ENCODE data around the gene ARL17A.
"Not testable (repeated sequence)": the region's sequence is repeated elsewhere in the genome, so short reads cannot be mapped to it uniquely, and the experiment has no call there.

DNA sequence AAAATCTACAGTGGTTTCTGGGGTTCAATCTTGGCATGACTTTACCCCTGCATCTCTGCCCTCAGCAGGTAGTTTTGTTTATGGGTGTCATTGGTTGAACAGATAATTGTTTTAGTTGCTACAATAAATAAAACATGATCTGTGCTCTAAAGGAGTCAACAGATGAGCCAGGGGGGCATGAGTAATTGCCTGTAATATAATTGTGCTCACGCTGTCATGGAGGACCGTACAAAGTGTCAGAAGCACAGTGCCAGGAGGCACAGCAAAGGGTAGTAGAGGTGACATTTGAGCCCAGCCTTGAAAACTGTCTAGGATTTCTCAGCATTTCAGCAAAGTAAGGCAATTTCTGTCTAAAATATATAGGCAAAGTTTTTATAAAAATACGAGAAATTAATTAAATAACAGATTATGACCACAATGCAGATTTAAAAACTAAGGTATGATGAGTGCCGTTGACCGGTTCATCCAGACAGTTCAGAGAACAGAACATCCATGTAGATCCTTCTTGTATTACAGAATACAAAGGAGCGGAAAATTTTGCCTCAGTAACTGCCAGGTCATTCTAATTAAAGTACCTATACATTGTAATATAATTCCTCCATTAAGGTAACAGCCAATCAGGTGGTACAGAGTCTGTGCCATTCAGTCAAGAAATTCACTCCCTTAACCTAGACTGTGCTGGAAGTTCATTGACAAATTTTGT, 79.9 kb downstream of the ARL17A start:
- TF ChIP-seq, protein P1, sequence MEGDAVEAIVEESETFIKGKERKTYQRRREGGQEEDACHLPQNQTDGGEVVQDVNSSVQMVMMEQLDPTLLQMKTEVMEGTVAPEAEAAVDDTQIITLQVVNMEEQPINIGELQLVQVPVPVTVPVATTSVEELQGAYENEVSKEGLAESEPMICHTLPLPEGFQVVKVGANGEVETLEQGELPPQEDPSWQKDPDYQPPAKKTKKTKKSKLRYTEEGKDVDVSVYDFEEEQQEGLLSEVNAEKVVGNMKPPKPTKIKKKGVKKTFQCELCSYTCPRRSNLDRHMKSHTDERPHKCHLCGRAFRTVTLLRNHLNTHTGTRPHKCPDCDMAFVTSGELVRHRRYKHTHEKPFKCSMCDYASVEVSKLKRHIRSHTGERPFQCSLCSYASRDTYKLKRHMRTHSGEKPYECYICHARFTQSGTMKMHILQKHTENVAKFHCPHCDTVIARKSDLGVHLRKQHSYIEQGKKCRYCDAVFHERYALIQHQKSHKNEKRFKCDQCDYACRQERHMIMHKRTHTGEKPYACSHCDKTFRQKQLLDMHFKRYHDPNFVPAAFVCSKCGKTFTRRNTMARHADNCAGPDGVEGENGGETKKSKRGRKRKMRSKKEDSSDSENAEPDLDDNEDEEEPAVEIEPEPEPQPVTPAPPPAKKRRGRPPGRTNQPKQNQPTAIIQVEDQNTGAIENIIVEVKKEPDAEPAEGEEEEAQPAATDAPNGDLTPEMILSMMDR (IDR thresholded peaks at IDR 0.05): not testable (repeated sequence)
- TF ChIP-seq, protein P2, sequence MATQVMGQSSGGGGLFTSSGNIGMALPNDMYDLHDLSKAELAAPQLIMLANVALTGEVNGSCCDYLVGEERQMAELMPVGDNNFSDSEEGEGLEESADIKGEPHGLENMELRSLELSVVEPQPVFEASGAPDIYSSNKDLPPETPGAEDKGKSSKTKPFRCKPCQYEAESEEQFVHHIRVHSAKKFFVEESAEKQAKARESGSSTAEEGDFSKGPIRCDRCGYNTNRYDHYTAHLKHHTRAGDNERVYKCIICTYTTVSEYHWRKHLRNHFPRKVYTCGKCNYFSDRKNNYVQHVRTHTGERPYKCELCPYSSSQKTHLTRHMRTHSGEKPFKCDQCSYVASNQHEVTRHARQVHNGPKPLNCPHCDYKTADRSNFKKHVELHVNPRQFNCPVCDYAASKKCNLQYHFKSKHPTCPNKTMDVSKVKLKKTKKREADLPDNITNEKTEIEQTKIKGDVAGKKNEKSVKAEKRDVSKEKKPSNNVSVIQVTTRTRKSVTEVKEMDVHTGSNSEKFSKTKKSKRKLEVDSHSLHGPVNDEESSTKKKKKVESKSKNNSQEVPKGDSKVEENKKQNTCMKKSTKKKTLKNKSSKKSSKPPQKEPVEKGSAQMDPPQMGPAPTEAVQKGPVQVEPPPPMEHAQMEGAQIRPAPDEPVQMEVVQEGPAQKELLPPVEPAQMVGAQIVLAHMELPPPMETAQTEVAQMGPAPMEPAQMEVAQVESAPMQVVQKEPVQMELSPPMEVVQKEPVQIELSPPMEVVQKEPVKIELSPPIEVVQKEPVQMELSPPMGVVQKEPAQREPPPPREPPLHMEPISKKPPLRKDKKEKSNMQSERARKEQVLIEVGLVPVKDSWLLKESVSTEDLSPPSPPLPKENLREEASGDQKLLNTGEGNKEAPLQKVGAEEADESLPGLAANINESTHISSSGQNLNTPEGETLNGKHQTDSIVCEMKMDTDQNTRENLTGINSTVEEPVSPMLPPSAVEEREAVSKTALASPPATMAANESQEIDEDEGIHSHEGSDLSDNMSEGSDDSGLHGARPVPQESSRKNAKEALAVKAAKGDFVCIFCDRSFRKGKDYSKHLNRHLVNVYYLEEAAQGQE (IDR thresholded peaks at IDR 0.05; ENCODE audit: insufficient read depth in 1 of 2, low read depth in 2 of 2, low read length in 1 of 2): not testable (repeated sequence)
- not testable (repeated sequence) for TF ChIP-seq SIN3A (IDR thresholded peaks at IDR 0.05; ENCODE audit: borderline replicate concordance, insufficient read depth, low read depth, low read length)
